ENCODE results near the gene NPPC. TPM values are rescaled to one million over a fixed set of nuclear protein-coding genes. Genes with fewer than 3 reads are reported as not detected.

The NPPC gene, protein sequence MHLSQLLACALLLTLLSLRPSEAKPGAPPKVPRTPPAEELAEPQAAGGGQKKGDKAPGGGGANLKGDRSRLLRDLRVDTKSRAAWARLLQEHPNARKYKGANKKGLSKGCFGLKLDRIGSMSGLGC
- 1.4 TPM for total RNA-seq
- 0.37 TPM for polyA plus RNA-seq

DNA sequence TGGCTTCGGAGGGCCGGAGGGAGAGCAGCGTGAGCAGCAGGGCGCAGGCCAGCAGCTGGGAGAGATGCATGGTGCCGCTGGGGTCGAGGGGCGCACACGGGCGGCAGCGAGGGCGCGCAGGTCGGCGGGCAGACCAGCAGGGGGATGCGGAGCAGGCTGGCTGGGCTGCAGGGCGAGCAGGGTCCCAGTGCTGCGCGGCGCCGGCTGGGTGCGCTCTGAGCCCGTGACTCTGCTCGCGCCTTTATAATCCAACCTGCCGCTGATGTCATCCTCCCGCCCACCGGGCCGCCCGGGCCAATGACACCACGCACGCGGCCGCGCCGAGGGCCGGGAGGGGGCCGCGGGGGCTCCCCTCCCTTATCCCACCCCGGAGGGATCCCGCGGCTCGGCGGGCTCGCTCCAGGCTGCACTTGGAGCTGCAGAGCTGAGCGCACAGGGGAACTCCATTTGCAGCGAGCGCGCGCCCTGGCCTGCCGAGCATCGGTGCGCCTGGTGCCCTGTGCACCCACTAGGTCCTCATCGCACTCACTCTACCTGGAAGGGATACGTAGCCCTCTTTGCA is at the start of gene NPPC:
NPPC (minus strand) TSS at position 217 of the 562 bp plus-strand sequence; CDS start at position 70, 147 bp downstream.
- Histone ChIP-seq H3K4me3 (ENCODE audit: low read depth, low read length) (peak within 1 kb of the TSS; percentile 19), H3K36me3 (ENCODE audit: insufficient read depth) (no peaks in the 10 kb centered on the region), H3K27ac (ENCODE audit: low read depth) (no peak within 1 kb of the TSS), H3K4me1 (ENCODE audit: insufficient read depth) (no peaks in the 10 kb centered on the region)
- DNase-seq (ENCODE audit: extremely low spot score) = peak; percentile 50
- WGBS = under 1% methylated on average over 54 of the region's 54 CpGs

DNA sequence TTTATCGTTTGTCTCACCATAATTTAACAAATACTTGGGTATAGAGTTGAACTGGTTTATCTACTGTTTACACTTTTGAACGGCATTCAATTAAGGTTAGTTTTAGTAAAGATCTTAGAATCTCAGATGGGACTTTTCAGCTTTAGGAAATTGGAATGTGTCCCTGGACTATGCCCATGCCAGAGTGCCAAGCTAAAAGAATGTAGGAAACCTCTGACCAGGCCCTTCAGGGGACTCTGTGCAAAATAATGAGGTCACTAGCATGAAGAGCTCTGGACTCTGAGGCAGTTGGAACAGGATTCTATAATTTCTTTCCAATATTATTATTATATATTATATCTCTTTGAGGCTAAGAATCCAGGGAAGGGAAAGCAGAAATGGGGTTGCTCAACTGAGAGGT is 48.8 kb upstream of the NPPC start:
- DNase-seq (ENCODE audit: extremely low spot score) = no peak
- 88% methylated on average over 2 of the region's 2 CpGs for WGBS
- no peaks in the 10 kb centered on the region for H3K36me3 ChIP-seq (ENCODE audit: insufficient read depth)
- no peak overlapping the region for H3K27ac ChIP-seq (ENCODE audit: low read depth)
- no peaks in the 10 kb centered on the region for H3K4me1 ChIP-seq (ENCODE audit: insufficient read depth)
- H3K4me3 ChIP-seq (ENCODE audit: low read depth, low read length) = no peak overlapping the region

DNA sequence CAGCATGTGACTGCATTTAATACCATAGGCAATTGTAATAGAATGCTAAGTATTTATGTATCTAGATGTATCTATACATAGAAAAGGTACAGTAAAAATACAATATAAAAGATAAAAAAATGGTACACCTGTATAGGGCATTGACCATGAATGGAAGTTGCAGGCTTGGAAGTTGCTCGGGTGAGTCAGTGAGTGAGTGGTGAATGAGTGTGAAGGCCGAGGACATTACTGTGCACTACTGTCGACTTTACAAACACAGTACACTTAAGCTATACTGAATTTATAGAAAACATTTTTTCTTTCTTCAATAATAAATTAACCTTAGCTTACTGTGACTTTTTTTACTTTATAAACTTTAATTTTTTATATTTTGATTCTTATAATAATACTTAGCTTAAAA is 44.3 kb upstream of the NPPC start:
- Histone ChIP-seq H3K27ac (ENCODE audit: low read depth) (no peak overlapping the region), H3K4me3 (ENCODE audit: low read depth, low read length) (no peak overlapping the region), H3K36me3 (ENCODE audit: insufficient read depth) (no peaks in the 10 kb centered on the region), H3K4me1 (ENCODE audit: insufficient read depth) (no peaks in the 10 kb centered on the region)
- no peak for DNase-seq (ENCODE audit: extremely low spot score)
- WGBS = 93% methylated on average over 3 of the region's 3 CpGs

DNA sequence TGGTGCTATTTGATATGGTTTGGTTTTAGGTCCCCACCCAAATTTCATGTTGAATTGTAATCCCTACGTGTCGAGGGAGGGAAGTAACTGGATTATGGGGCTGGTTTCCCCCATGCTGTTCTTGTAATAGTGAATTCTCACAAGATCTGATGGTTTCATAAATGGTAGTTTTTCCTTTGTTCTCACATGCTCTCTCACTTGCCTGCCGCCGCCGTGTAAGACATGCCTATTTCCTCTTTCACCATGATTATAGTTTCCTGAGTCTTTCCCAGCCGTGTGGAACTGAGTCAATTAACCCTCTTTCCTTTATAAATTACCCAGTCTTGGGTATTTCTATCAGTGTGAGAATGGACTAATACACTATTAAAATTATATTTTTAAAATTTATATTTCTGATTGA is 42.6 kb upstream of the NPPC start:
- Histone ChIP-seq H3K27ac (ENCODE audit: low read depth) (no peak overlapping the region), H3K4me3 (ENCODE audit: low read depth, low read length) (no peak overlapping the region), H3K36me3 (ENCODE audit: insufficient read depth) (no peaks in the 10 kb centered on the region), H3K4me1 (ENCODE audit: insufficient read depth) (no peaks in the 10 kb centered on the region)
- 95% methylated on average over 6 of the region's 6 CpGs for WGBS
- DNase-seq (ENCODE audit: extremely low spot score) = no peak

DNA sequence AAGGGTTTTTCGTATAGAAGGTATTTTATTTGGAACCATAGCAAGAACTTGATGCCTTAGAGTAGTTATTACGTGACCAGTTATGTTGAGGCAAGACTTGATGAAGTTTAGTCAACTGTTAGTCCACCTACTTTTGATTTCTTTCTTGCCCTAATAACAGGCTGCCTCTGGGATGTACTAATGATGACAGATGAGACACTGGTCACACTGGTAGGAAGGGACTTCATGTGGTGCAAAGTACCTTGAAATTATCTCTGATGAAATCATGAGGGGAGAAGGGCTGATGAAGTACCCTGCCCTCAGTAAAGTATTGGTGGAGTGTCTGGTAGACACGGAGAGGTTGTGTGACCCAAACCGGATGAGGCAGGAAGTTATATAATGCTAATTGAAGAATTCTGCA is 40.7 kb upstream of the NPPC start:
- Histone ChIP-seq H3K4me1 (ENCODE audit: insufficient read depth) (no peaks in the 10 kb centered on the region), H3K4me3 (ENCODE audit: low read depth, low read length) (no peak overlapping the region), H3K36me3 (ENCODE audit: insufficient read depth) (no peaks in the 10 kb centered on the region), H3K27ac (ENCODE audit: low read depth) (no peak overlapping the region)
- DNase-seq (ENCODE audit: extremely low spot score) = no peak
- 74% methylated on average over 4 of the region's 4 CpGs for WGBS

DNA sequence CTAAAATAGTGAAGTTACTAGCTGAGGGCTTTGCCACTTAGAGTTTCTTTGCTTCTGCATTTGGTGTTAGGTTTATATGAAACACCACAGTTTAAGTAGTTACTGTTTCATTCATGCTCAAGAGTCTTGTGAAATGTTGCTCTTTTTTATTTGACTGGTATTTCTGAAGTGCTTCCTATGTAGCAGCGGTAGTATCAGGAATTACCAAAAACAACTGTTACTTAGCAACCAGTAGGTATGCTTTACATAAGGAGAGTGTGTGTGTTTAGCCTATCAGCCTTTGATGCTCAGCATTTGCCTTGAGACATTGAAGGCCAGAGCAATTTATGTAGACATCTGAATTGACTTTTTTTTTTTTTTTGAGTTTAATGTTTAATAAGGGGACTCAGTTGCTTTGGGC is 38.9 kb upstream of the NPPC start:
- H3K4me1 ChIP-seq (ENCODE audit: insufficient read depth) = no peaks in the 10 kb centered on the region
- 50% methylated on average over 1 of the region's 1 CpG for WGBS
- H3K4me3 ChIP-seq (ENCODE audit: low read depth, low read length) = no peak overlapping the region
- DNase-seq (ENCODE audit: extremely low spot score) = no peak
- H3K27ac ChIP-seq (ENCODE audit: low read depth) = no peak overlapping the region
- H3K36me3 ChIP-seq (ENCODE audit: insufficient read depth) = no peaks in the 10 kb centered on the region

DNA sequence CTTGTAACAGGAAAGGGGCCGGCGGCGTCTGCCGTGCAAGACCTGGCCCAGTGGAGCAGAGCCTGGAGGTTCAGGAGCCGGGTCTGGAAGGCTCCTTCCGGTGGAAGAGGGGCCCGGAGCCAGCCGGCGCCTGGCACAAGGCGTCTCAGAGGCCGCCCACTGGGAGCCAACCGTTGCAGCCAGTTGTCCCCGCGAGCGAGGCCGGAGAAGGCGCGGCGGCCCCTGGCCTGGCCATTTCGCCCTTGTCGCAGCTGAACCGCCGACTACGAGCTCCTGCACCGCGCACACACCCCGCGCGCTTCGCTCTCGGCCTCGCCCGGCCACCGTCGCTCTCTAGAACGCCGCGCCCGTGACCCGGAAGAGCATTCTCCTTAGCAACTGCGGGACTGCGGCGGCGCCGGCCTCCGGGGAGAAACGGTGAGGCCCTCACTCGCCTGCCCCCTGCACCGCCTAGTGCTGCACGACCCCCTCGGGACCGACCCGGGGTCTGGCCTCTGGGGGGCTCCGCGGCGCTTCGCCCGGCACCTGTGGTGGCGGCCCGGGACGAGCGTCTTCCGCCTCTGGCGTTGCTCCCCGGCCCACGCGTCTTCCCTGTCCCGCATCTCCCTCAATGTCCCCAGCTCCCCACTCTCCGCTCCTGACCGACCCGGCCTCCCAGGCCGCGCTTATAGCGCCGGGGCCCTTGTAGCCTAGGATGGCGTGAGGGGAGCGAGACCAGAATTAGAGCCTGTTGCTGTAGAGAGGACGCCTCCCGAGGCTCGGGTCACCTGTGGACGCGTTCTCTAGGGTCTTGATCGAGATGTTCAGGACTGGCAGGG is 35.4 kb upstream of the NPPC start, which contains the start of gene DIS3L2:
DIS3L2 (plus strand) TSS at position 365 of the 818 bp plus-strand sequence. CDS start 53,215 bp downstream, outside the sequence.
- Histone ChIP-seq H3K27ac (ENCODE audit: low read depth) (peak within 1 kb of the TSS; percentile 4), H3K36me3 (ENCODE audit: insufficient read depth) (no peaks in the 10 kb centered on the region), H3K4me1 (ENCODE audit: insufficient read depth) (peaks cover 3% of the 10 kb centered on the region), H3K4me3 (ENCODE audit: low read depth, low read length) (peak within 1 kb of the TSS; percentile 79)
- DNase-seq (ENCODE audit: extremely low spot score) = peak; percentile 64
- WGBS = under 1% methylated on average over 83 of the region's 83 CpGs

DNA sequence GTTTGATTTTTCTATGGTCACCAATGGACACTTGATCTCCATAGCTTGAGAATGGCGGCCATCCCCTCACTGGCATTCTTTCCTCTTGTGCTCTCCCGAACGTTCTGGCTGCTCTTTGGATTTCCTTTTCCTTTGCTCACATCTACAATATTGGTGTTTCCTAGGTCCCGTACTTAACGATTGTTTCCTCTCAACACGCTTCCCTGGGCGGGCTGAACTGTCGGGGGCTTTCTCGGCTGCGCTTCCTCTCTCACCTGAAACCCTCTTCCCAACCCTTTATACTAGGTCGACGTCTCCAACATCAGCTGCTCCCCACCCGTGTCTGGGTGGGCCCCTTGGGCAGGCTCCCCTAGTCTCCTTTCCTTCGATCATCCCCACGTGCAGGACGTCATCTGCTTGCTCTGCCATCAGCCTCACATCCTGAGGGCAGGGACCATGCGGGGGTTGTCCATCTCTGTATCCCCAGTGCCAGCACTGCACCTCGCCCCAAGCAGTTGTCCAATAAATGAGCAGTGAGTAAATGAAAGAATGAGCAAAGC is 34.7 kb upstream of the NPPC start:
- Histone ChIP-seq H3K36me3 (ENCODE audit: insufficient read depth) (no peaks in the 10 kb centered on the region), H3K4me1 (ENCODE audit: insufficient read depth) (peaks cover 3% of the 10 kb centered on the region), H3K4me3 (ENCODE audit: low read depth, low read length) (peak overlapping the region; percentile 79), H3K27ac (ENCODE audit: low read depth) (no peak overlapping the region)
- 49% methylated on average over 18 of the region's 18 CpGs for WGBS
- DNase-seq (ENCODE audit: extremely low spot score) = peak; percentile 7

DNA sequence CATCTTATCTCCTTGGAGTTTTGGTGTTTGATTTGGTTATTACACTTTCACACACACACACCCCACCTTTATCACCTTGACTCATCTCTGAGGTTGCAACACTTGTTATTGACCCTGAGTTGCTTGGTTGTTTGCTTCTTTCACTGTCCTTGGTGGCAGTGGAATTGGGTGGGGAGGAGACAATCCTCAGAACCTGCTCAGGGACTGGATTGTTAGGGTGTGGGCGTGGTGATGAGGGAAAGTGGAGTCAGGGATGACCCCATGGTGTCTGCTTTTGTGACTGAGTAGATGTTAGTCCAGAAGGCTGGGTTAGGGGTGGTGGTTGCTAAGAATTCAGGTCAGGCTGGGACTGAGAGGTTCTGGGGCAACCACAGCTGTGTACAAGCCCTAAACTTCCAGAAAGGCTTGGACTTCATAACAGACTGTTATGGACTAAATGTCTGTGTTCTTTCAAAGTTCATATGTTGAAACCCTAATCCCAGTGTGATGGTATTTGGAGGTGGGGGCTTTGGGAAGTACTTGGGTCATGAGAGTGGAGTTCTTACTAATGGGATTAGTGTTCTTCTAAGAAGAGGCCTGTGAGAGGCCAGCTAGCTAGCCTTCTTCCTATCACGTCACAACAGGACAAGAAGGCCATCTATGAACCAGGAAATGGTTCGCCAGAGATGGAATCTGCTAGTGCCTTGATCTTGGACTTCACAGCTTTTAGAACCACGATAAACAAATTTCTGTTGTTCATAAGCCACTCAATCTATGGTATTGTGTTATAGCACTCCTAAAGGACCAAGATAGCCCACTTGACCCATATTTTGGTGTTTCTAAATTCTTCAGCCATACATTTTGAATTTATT is 31.9 kb upstream of the NPPC start:
- H3K4me3 ChIP-seq (ENCODE audit: low read depth, low read length) = no peak overlapping the region
- 80% methylated on average over 4 of the region's 4 CpGs for WGBS
- no peaks in the 10 kb centered on the region for H3K36me3 ChIP-seq (ENCODE audit: insufficient read depth)
- no peak for DNase-seq (ENCODE audit: extremely low spot score)
- H3K27ac ChIP-seq (ENCODE audit: low read depth) = no peak overlapping the region
- peaks cover 3% of the 10 kb centered on the region for H3K4me1 ChIP-seq (ENCODE audit: insufficient read depth)

DNA sequence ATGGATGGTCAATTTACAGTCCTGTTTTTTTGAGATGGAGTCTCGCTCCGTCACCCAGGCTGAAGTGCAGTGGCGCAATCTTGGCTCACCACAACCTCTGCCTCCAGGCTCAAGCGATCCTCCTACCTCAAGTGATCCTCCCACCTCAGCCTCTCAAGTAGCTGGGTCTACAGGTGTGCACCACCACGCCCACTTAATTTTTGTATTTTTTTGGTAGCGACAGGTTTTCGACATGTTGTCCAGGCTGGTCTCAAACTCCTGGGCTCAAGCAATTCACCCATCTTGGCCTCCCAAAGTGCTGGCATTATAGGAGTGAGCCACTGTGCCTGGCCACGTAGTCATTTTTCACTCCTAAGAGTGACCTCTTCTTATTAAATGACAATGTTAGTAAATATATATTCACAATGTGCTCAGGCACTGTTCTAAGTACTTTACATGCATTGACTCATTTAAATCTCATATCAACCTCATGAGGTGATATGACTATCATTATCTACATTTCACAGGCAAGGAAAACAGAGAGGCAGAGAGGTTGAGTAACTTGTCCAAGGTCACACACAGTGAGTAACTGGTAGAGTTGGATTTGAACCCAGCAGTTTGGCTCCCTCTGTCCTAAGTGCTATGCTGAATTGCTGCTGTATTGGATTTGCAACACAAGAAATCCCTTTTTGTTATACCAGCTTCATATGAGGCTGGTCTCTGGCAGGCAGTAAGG is 29.7 kb upstream of the NPPC start:
- H3K4me3 ChIP-seq (ENCODE audit: low read depth, low read length) = no peak overlapping the region
- peaks cover 3% of the 10 kb centered on the region for H3K4me1 ChIP-seq (ENCODE audit: insufficient read depth)
- H3K27ac ChIP-seq (ENCODE audit: low read depth) = no peak overlapping the region
- no peaks in the 10 kb centered on the region for H3K36me3 ChIP-seq (ENCODE audit: insufficient read depth)
- WGBS = 92% methylated on average over 8 of the region's 8 CpGs
- no peak for DNase-seq (ENCODE audit: extremely low spot score)

DNA sequence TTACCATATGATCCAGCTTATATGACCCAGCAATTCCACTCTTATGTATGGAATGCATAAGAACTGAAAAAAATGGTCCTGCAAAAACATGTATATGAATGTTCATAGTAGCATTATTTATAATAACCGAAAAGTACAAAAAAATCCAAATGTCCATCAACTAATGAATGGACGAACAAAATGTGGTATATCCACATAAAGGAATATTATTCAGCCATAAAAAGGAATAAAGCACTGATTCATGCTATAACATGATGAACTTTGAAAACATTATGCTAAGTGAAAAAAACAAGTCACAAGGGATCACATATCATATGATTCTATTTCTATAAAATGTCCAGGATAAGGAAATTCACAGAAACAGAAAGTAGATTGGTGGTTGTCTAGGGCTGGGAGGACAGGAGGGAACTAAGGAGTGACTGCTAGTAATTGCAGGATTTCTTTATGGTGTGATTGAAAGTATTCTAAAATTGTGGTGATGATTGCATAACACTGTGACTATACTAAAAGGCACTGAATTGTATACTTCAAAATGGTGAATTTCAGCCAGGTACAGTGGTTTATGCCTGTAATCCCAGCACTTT is 25.3 kb upstream of the NPPC start:
- no peaks in the 10 kb centered on the region for H3K36me3 ChIP-seq (ENCODE audit: insufficient read depth)
- WGBS = 89% methylated on average over 2 of the region's 2 CpGs
- no peak for DNase-seq (ENCODE audit: extremely low spot score)
- H3K4me1 ChIP-seq (ENCODE audit: insufficient read depth) = no peaks in the 10 kb centered on the region
- no peak overlapping the region for H3K27ac ChIP-seq (ENCODE audit: low read depth)
- no peak overlapping the region for H3K4me3 ChIP-seq (ENCODE audit: low read depth, low read length)

DNA sequence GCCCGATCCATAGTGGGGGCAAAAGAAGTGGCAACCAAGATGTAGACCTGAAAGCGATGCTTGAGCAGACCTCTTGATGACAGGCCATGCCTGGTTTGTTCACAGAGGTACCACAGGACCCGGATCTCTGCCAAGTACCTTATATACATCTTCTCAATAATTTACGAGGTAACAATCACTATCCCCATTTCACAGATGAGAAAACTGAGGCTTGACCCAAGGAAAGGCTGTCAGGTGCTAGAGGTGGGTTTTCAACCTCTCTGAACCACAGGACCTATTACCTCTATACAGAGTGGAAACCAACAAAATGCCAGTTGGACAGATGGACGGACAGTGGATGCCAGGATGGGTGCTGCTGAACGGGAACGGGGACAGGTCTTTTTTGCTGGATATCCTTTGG is 21.5 kb upstream of the NPPC start:
- no peak for DNase-seq (ENCODE audit: extremely low spot score)
- whole genome bisulfite sequencing = 86% methylated on average over 7 of the region's 7 CpGs
- Histone ChIP-seq H3K4me1 (ENCODE audit: insufficient read depth) (no peaks in the 10 kb centered on the region), H3K36me3 (ENCODE audit: insufficient read depth) (no peaks in the 10 kb centered on the region), H3K4me3 (ENCODE audit: low read depth, low read length) (no peak overlapping the region), H3K27ac (ENCODE audit: low read depth) (no peak overlapping the region)

Data from urinary bladder (tissue), 4 donors.